Omental fat pad (tissue), 4 donors: ENCODE results near the gene EHHADH. TPM values are rescaled to one million over a fixed set of nuclear protein-coding genes. Genes with fewer than 3 reads are reported as not detected.
"Not testable (repeated sequence)": the region's sequence is repeated elsewhere in the genome, so short reads cannot be mapped to it uniquely, and the experiment has no call there.

Source experiments
- ATAC-seq: fragments of 150-250 bp; one replicate; pipeline ENCODE4 v1.9.1; 2016; ENCODE audit warnings: mild to moderate bottlenecking, moderate library complexity; ENCODE audit not compliant: low FRiP score
- DNase-seq: peaks from one replicate; pipeline ENCODE4 v3.0.0-alpha.2; 2019; ENCODE audit warnings: low spot score
- CTCF ChIP-seq, 3 donors: fragments of 450-650 bp; IDR thresholded peaks; one replicate each; pipeline ENCODE4 v1.5.1; 2016 to 2017; ENCODE audit warnings: antibody characterized with exemption in 3 of 3, mild to moderate bottlenecking in 3 of 3, moderate library complexity in 2 of 3
- total RNA-seq, 4 donors: library from RNA; depleted of rRNA; stranded (reverse); fragments of >200 nt; gene quantifications; one replicate each; pipeline ENCODE4 v1.1.0, GENCODE V29; 2016

EHHADH gene
- total RNA-seq, 4 donors from 2014 or later: 6.3 to 11.0 (median 9.1) TPM

- DNase-seq (no peak), ATAC-seq (no peak)
These were observed 14.5 kb upstream of the EHHADH start for GRCh38 chr3:185268194-185268962.

GRCh38 chr3:185267193-185267592 lies 13.3 kb upstream of the EHHADH start:
- no peak for TF ChIP-seq CTCF (IDR thresholded peaks at IDR 0.05)
- DNase-seq (no peak), ATAC-seq (no peak)

More at GRCh38 chr3:185268194-185268962, 14.5 kb upstream of the EHHADH start:
- no peak for TF ChIP-seq CTCF (IDR thresholded peaks at IDR 0.05)

GRCh38 chr3:185264849-185265553 lies 11.2 kb upstream of the EHHADH start:
- no peak for DNase-seq
- no peak for TF ChIP-seq CTCF (IDR thresholded peaks at IDR 0.05)
- no peak for ATAC-seq

- DNase-seq (no peak), ATAC-seq (no peak)
- TF ChIP-seq CTCF (IDR thresholded peaks at IDR 0.05): no peak
These were observed 9.6 kb upstream of the EHHADH start for GRCh38 chr3:185263423-185263822.

GRCh38 chr3:185257334-185257733 lies 3.5 kb upstream of the EHHADH start:
- ATAC-seq (no peak), DNase-seq (no peak)
- TF ChIP-seq CTCF (IDR thresholded peaks at IDR 0.05): no peak

GRCh38 chr3:185254799-185255198 lies 950 bp upstream of the EHHADH start:
- TF ChIP-seq CTCF (IDR thresholded peaks at IDR 0.05): no peak
- DNase-seq (no peak), ATAC-seq (no peak)

- not testable (repeated sequence) for ATAC-seq, DNase-seq
These were observed 716 bp downstream of the EHHADH start for GRCh38 chr3:185253133-185253532.
